ENCODE measurements around the gene LRP8. TPM values are rescaled to one million over a fixed set of nuclear protein-coding genes. Genes with fewer than 3 reads are reported as not detected.

Gene LRP8
- total RNA-seq, 1 experiment from 2014 or later, result 28.6 TPM

DNA sequence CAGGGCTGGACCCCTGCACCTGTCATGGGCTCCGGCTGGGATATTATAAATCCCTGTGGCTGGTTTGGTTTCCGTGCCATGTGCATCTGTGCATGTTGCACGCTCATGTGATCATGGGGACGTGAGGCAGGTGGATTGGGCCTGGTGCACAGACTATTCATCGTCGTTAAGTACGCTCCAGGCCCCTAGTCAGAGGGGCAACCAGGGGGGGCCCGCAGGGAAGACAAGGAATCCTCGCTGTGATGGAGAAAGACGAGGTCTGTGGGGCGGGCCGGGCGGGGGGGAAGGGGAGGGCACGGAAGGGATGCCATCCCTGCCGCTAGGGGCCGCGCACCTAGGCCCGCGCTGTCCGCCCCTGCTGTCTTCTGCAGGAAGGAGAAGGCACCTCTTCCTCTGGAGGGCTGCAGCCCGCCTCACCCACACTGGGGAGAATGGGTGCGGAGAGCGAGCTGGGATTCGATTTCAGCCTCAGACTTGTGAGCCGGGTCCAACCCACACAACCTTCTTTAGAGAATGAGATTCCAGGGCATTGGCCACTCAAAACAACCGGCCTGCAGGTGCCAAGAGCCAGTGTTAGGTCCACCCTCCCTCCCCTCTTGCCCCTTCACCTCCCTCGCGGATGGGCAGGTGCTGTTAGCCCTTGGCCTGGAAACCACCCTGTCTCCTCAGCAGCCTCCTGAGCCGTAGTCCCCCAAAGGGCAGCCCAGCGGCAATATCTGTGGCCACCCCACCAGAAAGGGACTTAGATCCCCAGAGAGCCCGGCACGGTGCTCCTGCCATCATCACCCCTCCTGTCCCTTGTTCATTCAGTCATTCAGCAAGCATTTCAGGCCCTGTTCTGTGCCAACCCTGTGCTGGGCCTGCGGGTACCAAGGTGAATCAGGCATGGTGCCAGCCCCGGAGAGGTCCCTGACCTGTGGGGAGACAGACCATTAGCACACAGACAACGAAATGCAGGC, 950 bp upstream of the LRP8 start:
- Histone ChIP-seq H3K27ac (ENCODE audit: low read length) (no peak overlapping the region), H3K4me1 (ENCODE audit: control insufficient read depth, insufficient read depth, low read length) (peaks cover 8% of the 10 kb centered on the region), H3K27me3 (ENCODE audit: control insufficient read depth, insufficient read depth, low read length) (no peaks in the 10 kb centered on the region), H3K9me3 (ENCODE audit: control insufficient read depth, insufficient read depth, low read depth, low read length) (no peaks in the 10 kb centered on the region), H3K4me3 (ENCODE audit: low read depth in 2 of 2, low read length in 2 of 2) (peak overlapping the region in 1 of 2 experiments; percentile 38; a peak in 2 of 4 replicates), H3K36me3 (ENCODE audit: control insufficient read depth, insufficient read depth, low read length) (no peaks in the 10 kb centered on the region)
- TF ChIP-seq, protein P1, sequence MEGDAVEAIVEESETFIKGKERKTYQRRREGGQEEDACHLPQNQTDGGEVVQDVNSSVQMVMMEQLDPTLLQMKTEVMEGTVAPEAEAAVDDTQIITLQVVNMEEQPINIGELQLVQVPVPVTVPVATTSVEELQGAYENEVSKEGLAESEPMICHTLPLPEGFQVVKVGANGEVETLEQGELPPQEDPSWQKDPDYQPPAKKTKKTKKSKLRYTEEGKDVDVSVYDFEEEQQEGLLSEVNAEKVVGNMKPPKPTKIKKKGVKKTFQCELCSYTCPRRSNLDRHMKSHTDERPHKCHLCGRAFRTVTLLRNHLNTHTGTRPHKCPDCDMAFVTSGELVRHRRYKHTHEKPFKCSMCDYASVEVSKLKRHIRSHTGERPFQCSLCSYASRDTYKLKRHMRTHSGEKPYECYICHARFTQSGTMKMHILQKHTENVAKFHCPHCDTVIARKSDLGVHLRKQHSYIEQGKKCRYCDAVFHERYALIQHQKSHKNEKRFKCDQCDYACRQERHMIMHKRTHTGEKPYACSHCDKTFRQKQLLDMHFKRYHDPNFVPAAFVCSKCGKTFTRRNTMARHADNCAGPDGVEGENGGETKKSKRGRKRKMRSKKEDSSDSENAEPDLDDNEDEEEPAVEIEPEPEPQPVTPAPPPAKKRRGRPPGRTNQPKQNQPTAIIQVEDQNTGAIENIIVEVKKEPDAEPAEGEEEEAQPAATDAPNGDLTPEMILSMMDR (IDR thresholded peaks at IDR 0.05), result no peak
- TF ChIP-seq, protein P2, sequence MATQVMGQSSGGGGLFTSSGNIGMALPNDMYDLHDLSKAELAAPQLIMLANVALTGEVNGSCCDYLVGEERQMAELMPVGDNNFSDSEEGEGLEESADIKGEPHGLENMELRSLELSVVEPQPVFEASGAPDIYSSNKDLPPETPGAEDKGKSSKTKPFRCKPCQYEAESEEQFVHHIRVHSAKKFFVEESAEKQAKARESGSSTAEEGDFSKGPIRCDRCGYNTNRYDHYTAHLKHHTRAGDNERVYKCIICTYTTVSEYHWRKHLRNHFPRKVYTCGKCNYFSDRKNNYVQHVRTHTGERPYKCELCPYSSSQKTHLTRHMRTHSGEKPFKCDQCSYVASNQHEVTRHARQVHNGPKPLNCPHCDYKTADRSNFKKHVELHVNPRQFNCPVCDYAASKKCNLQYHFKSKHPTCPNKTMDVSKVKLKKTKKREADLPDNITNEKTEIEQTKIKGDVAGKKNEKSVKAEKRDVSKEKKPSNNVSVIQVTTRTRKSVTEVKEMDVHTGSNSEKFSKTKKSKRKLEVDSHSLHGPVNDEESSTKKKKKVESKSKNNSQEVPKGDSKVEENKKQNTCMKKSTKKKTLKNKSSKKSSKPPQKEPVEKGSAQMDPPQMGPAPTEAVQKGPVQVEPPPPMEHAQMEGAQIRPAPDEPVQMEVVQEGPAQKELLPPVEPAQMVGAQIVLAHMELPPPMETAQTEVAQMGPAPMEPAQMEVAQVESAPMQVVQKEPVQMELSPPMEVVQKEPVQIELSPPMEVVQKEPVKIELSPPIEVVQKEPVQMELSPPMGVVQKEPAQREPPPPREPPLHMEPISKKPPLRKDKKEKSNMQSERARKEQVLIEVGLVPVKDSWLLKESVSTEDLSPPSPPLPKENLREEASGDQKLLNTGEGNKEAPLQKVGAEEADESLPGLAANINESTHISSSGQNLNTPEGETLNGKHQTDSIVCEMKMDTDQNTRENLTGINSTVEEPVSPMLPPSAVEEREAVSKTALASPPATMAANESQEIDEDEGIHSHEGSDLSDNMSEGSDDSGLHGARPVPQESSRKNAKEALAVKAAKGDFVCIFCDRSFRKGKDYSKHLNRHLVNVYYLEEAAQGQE (IDR thresholded peaks at IDR 0.05; ENCODE audit: insufficient read depth in 1 of 2, low read depth in 2 of 2, low read length in 1 of 2), result no peak
- TF ChIP-seq TCF7L2 (IDR thresholded peaks at IDR 0.05; ENCODE audit: low read depth, low read length), result no peak
- no peak for TF ChIP-seq SIN3A (IDR thresholded peaks at IDR 0.05; ENCODE audit: borderline replicate concordance, insufficient read depth, low read depth, low read length)
- TF ChIP-seq POLR2AphosphoS5 (IDR thresholded peaks at IDR 0.05; ENCODE audit: low read depth, low read length), result no peak
- no peak for DNase-seq (ENCODE audit: low read depth, low spot score)
- ChIA-PET CTCF (no interaction called here), POLR2A (interaction anchor here (0.6 kb wide), 1 partner anchor 717 kb away, joined by 4 read pairs; no protein-coding TSS in a partner anchor)
- in situ Hi-C loops (cut with HindIII; ENCODE audit: low pct_unique_long_range_greater_than_20kb, low sequenced_read_pairs) (no loop called here), intact Hi-C loops (cut with micrococcal nuclease; ENCODE audit: unreplicated experiment) (no loop called here)
- ATAC-seq, result no peak
- no TSS peak for BruUV-seq (replicated peaks)

DNA sequence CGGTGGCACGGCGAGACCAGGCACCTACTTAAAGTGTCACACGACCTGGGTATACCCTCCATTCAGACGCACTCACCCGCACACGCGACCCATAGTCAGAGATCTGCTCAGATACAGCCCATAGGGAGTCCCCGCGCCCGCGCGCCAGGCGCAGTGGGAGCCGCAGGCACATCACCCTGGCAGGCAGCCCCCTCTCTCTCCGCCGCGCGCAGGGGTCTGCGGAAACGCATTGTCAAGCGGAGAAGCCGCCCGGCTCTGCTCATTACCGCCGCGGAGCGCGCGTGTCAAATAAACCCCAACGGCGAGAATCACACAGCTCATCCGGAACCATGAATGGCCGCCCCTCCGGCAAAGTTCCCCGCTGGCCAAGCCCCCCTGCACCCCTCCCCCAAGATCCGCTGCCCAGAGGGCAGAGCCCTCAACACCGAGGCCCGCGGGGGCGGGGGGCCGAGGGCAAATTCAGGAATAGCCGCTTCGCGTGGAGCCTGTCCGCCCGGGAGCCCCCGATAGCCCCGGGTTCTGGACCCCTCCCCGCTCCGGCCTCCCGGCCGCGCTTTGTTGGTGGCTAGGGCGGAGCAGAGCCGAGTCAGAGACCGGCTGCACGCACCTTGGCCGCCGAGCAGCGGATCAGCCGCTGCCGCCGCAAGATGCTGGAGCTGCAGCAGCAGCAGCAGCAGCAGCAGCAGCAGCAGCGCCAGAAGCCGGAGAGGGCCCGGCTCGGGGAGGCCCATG, 522 bp downstream of the LRP8 start:
- Histone ChIP-seq H3K4me1 (ENCODE audit: control insufficient read depth, insufficient read depth, low read length) (peaks cover 8% of the 10 kb centered on the region), H3K36me3 (ENCODE audit: control insufficient read depth, insufficient read depth, low read length) (no peaks in the 10 kb centered on the region), H3K27ac (ENCODE audit: low read length) (peak overlapping the region; percentile 69; the same call in 1 of the 2 replicates), H3K4me3 (ENCODE audit: low read depth in 2 of 2, low read length in 2 of 2) (peak overlapping the region; percentile 63 to 74), H3K27me3 (ENCODE audit: control insufficient read depth, insufficient read depth, low read length) (no peaks in the 10 kb centered on the region), H3K9me3 (ENCODE audit: control insufficient read depth, insufficient read depth, low read depth, low read length) (no peaks in the 10 kb centered on the region)
- ChIA-PET POLR2A (interaction anchor here (0.5 to 0.8 kb wide), 2 partner anchors 27 to 49 kb away, joined by 7 read pairs; no protein-coding TSS in a partner anchor), CTCF (interaction anchor here (1.5 kb wide), 1 partner anchor 66 kb away, joined by 6 read pairs; no protein-coding TSS in a partner anchor)
- in situ Hi-C loops (cut with HindIII; ENCODE audit: low pct_unique_long_range_greater_than_20kb, low sequenced_read_pairs) (no loop called here), intact Hi-C loops (cut with micrococcal nuclease; ENCODE audit: unreplicated experiment) (no loop called here)
- BruUV-seq (replicated peaks), result no TSS peak
- ATAC-seq (peak; percentile 19), DNase-seq (ENCODE audit: low read depth, low spot score) (no peak)
- TF ChIP-seq, protein P1 (IDR thresholded peaks at IDR 0.05), result no peak
- 0 out of 2 replicates have a peak, but pooled peaks have one; percentile 14 for TF ChIP-seq SIN3A (IDR thresholded peaks at IDR 0.05; ENCODE audit: borderline replicate concordance, insufficient read depth, low read depth, low read length)
